Mesenteric fat pad (tissue), 1 donor: ENCODE results near the gene PLD5. TPM values are rescaled to one million over a fixed set of nuclear protein-coding genes. Genes with fewer than 3 reads are reported as not detected.
"Not testable (repeated sequence)": the region's sequence is repeated elsewhere in the genome, so short reads cannot be mapped to it uniquely, and the experiment has no call there.

ENCODE experiments used
- DNase-seq: peaks from one replicate; pipeline ENCODE4 v3.0.0-alpha.2; 2020; ENCODE audit warnings: low spot score
- total RNA-seq: library from RNA; stranded (reverse); fragmentation: NEBNext Ultra II Directional; extraction: Animal tissue kit (Norgen Biotek cat#: 25700); gene quantifications from one replicate; pipeline ENCODE4 v1.2.1, GENCODE V29; 2021
- donor health status: DM: yes; HTN: yes; CAD: no.

The PLD5 gene
- total RNA-seq, 1 donor from 2014 or later, result 0.26 TPM

GRCh38 chr1:242426271-242426905, 98.1 kb downstream of the PLD5 start:
- no peak for DNase-seq

GRCh38 chr1:242425232-242425631, 99.3 kb downstream of the PLD5 start:
- no peak for DNase-seq

GRCh38 chr1:242416657-242417056, 107.8 kb downstream of the PLD5 start:
- DNase-seq, result no peak

- DNase-seq, result no peak
Observed at GRCh38 chr1:242412921-242413320, 111.6 kb downstream of the PLD5 start.

GRCh38 chr1:242411901-242412300, 112.6 kb downstream of the PLD5 start:
- DNase-seq, result no peak

GRCh38 chr1:242405947-242406346, 118.5 kb downstream of the PLD5 start:
- no peak for DNase-seq

GRCh38 chr1:242404296-242404695, 120.2 kb downstream of the PLD5 start:
- no peak for DNase-seq

- no peak for DNase-seq
Observed at GRCh38 chr1:242402956-242403355, 121.5 kb downstream of the PLD5 start.

GRCh38 chr1:242401937-242402336, 122.6 kb downstream of the PLD5 start:
- DNase-seq, result no peak

- no peak for DNase-seq
Observed at GRCh38 chr1:242398351-242398750, 126.1 kb downstream of the PLD5 start.

GRCh38 chr1:242391896-242392295, 132.6 kb downstream of the PLD5 start:
- DNase-seq, result no peak

- not testable (repeated sequence) for DNase-seq
Observed at GRCh38 chr1:242376121-242376520, 148.4 kb downstream of the PLD5 start.

- DNase-seq, result not testable (repeated sequence)
Observed at GRCh38 chr1:242350446-242350845, 174.1 kb downstream of the PLD5 start.

- DNase-seq, result no peak
Observed at GRCh38 chr1:242349636-242350035, 174.9 kb downstream of the PLD5 start.

GRCh38 chr1:242330865-242331264, 193.6 kb downstream of the PLD5 start:
- DNase-seq, result not testable (repeated sequence)

GRCh38 chr1:242327381-242327780, 197.1 kb downstream of the PLD5 start:
- DNase-seq, result not testable (repeated sequence)

- not testable (repeated sequence) for DNase-seq
Observed at GRCh38 chr1:242321981-242322380, 202.5 kb downstream of the PLD5 start.

- no peak for DNase-seq
Observed at GRCh38 chr1:242318140-242318539, 206.4 kb downstream of the PLD5 start.

- not testable (repeated sequence) for DNase-seq
Observed at GRCh38 chr1:242314865-242315264, 209.6 kb downstream of the PLD5 start.

- DNase-seq, result not testable (repeated sequence)
Observed at GRCh38 chr1:242314085-242314649, 210.3 kb downstream of the PLD5 start.

GRCh38 chr1:242308681-242309080, 215.8 kb downstream of the PLD5 start:
- DNase-seq, result not testable (repeated sequence)

- DNase-seq, result not testable (repeated sequence)
Observed at GRCh38 chr1:242293781-242294180, 230.7 kb downstream of the PLD5 start.

GRCh38 chr1:242288067-242288466, 236.4 kb downstream of the PLD5 start:
- not testable (repeated sequence) for DNase-seq
